GM19324 (cell line): ENCODE results near the gene TMEM209.
"Not testable (repeated sequence)": the region's sequence is repeated elsewhere in the genome, so short reads cannot be mapped to it uniquely, and the experiment has no call there.

Experiments used
- ATAC-seq: cut with Tn5 transposase; IDR thresholded peaks from one replicate; pipeline ENCODE4 v1.9.1; 2021; ENCODE audit warnings: mild to moderate bottlenecking, moderate library complexity; ENCODE audit not compliant: unreplicated experiment, low FRiP score

TMEM209 gene

DNA sequence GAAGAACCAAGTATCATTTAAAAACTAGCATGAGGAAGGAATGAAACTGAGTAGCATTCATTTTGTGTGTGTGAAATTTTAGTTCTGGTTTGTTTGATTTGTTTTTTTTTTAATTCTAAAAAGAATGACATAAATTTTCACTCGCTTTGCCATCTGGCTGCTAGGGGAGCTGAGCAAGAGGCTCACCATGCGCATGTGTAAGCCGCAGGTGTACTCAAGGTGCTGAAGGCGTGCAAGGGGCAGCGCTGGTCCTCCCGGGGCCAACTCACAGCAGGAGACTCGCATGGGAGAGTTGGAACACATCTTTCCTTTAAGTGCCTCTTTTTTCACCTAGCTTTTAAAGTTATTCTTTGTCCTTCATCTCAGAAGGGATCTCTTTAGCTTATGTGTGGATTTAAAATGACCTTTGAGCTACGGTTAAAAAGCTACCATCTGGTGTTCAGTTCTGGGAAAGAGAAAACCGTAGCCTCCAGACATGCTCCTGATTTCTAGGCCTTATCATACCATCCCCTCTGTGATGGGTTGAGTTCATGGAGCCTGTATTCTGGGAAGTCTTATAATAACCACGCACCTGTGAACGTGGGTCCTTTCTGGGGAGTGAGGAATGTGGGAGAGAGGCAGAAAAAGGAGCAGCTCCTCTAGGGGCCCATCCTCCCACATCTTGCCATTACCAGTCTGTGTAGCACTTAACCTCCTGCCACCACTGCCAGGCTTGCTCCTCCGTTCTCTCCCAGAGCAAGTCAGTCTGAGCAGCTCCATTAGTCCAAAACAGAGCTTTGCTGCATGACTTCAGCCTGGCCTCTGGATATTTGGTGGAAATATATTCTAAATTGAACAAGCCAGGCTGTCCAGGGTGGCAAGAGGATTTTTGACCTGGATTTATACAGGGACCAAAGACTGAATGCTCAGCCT is 73.0 kb downstream of the TMEM209 start:
- no peak for ATAC-seq

DNA sequence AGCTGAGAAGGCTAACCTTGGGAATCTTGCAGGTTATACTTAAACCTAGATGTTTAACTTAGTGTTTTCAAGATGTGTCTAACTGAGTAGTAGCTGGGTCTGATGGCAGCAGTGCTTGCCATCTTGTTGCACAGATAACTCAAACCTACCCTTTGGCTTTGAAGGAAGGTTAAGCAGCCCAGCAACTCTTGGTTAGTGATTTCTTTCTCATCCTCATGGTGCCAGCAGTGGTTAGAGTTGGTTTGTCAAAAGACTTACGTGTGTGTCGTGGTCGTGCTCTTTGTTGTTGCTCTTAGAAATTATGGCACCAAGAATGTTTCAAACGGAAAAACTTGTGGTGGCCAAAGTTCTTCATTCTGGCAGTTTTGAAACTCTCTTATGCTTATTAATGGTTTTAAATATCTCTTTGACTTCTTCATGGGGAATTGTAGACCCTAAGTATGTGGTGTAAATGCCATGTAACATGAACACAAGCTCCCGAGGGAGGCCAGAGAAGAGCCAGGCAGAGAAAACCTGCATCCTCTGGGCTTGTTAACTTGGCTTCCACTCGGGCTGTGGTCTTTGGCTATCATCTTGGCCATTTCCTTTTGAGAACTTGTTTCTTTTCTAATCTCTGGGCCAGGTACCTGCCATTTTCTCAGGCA is 73.9 kb downstream of the TMEM209 start:
- no peak for ATAC-seq

DNA sequence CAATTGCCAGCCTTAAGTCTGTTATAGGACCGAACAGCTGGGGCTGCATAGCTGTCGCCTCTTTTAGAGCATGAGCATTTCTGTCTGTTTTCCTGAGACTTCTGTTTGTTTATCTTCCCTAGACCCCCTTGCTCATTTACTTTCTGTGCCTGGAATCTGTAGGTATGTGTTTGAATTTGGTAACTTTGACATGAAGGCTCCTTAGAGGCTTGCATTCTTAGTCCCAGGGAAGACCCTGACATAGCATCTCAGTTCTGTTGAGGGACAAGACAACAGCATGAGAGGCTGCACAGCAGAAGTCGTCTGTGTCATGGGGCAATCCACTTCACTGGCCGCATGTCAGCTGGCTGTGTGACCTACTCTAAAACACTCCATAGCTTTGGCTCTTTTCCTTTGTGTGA is 76.2 kb downstream of the TMEM209 start:
- ATAC-seq = no peak

DNA sequence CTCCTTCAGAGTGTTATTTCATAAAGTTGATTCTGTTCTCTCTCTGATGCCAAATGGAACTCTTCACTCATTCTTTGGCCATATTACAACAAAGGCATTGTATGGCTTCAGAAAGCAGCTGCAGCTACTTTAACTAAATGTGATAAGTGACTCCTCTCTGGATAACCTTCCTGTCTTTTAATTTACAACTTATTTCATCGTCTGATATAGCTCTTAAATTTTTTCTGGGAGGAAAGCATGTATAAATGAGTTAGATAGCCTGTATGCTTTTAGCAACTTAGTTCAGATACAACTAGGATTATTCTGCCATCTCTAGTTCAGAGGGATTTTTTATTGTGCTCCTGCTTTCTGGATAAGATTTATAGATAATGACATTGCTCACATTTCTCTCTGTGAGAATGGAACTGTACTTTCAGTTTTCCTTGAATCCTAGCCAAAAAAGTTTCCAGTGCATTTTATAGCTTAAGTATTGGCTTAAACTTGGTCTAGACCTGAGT is 77.3 kb downstream of the TMEM209 start:
- no peak for ATAC-seq

DNA sequence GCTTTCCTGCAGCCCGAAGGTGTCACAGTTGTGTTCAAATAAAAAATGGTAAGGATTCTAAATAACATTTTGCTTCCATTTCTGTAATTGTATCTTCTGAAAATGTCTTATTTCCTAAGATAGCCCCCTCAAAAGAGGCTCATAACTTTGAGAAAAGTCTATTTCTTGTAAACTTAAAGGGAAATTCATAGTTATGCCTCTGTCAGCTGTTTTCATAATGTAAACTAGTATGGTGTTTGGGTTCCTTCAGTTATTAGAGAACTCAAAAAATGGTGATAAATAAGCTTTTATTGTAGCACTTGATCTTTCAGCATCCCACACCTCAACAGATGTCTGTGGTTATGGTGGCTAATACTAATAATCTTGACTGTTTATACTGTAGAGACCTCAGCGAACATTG is 77.8 kb downstream of the TMEM209 start:
- ATAC-seq = no peak

DNA sequence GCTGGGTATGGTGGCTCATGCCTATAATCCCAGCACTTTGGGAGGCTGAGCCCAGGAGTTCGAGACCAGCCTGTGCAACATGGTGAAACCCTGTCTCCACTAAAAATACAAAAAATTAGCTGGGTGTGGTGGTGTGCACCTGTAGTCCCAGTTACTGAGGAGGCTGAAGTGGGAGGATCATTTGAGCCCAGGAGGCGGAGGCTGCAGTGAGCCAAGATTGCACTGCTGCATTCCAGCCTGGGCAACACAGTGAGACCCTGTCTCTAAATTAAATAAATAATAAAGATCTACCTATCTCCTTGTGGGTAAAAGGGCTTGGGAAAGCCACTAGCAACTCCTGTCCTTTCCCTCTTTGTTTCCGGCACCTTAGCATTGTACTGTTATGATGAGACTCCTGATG is 78.4 kb downstream of the TMEM209 start:
- ATAC-seq = not testable (repeated sequence)

DNA sequence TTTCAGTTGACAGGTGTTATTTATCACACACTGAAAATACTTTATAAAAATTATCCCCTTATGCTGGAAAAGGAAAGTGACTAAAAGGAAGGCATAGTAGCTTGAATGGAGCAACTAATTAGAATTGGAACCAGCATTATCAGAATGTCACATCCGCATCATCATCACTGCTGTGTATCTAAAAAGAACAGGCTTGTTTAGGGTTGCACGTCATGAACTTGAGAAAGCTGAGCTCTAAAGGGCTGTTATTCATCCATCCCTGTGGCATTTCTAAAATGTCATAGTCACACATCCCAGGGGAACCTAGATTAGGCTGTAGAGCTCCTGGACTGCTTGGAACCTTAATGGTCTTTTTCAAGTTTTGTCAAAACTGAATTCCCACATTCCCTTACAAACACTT is 80.5 kb downstream of the TMEM209 start:
- no peak for ATAC-seq

DNA sequence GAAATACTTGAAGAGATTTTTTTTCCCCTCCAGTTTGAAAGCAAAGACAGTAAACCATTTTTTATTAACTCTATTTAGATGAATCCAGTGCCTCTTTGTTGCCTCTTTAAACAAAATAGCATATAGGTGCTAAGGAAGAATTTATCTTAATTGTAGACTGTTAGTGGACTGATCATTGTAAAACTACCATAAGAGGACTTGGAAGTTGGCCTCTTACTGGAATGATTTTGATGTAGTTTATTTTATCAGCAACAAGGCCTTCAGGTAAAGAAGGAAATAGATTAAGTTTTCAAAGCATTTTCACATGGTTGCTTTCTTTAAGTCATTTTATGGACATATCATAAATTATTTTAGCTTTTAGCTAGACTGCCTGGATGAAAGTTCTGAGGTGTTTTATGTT is 81.7 kb downstream of the TMEM209 start:
- ATAC-seq = no peak

DNA sequence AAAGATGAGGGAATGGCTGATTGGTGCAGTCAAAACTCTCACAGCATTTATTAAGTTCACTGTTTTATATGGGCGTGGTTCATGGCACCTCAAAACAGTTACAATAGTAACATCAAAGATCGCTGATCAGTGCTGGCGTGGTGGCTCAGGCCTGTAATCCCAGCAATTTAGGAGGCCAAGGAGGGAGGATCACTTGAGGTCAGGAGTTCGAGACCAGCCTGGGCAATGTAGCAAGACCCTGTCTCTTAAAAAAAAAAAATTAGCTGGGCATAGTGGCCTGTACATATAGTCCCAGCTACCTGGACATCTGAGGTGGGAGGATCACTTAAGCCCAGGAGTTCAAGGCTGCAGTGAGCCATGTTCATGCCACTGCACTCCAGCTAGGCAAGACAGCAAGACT is 86.4 kb downstream of the TMEM209 start:
- no peak for ATAC-seq

DNA sequence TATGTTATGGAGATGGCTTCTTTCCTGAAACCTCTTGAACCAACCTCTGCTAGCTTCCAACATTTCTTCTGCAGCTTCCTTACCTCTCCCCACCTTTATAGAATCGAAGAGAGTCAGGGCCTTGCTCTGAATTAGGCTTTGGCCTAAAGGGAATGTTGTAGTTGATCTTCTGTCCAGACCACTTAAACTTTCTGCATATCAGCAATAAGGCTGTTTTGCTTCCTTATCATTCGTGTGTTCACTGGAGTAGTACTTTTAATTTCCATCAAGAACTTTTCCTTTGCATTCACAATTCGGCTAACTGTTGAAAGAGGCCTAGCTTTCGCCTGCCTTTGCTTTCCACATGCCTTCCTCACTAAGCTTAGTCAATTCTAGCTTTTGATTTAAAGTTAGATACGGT is 86.9 kb downstream of the TMEM209 start:
- no peak for ATAC-seq

DNA sequence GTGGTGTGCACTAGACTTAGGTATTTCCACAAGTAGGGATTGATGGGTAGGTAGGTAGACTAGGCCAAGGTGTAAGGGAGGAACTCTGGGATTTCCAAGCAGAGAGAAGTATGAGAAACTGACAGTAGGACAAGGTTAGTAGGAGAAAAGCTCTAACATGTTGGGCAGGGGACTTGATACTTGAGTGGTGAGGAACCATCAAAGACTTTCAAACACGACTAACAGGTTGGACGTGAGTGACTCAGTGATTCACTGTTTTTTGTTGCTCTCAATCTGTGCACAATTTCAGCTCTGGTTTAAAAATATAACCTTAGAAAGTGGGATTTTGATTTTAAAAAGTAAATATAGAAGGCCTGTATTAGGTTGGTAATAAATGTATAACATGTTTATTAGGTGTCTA is 90.4 kb downstream of the TMEM209 start:
- ATAC-seq = no peak
